VCaP (cell line): Measurements from ENCODE around the gene CDK17.

Source experiments
- H3K27ac ChIP-seq: fragments of 450-650 bp; 2 replicates; pipeline ENCODE4 v1.5.1; 2017
- CTCF ChIP-seq: fragments of 450-650 bp; conservative IDR thresholded peaks from 2 replicates; pipeline ENCODE4 v1.5.1; 2017; ENCODE audit warnings: mild to moderate bottlenecking, moderate library complexity

The CDK17 gene

GRCh38 chr12:96293093-96293492 lies 107.1 kb downstream of the CDK17 start:
- TF ChIP-seq CTCF: no peak

GRCh38 chr12:96289067-96289466 lies 111.2 kb downstream of the CDK17 start:
- no peak overlapping the region for H3K27ac ChIP-seq
- TF ChIP-seq CTCF: no peak

More at GRCh38 chr12:96293093-96293492, 107.1 kb downstream of the CDK17 start:
- no peak overlapping the region for H3K27ac ChIP-seq

GRCh38 chr12:96285158-96285557 lies 115.1 kb downstream of the CDK17 start:
- H3K27ac ChIP-seq: no peak overlapping the region
- TF ChIP-seq CTCF: no peak

GRCh38 chr12:96274331-96274730 lies 125.9 kb downstream of the CDK17 start:
- no peak for TF ChIP-seq CTCF

GRCh38 chr12:96271469-96272199 lies 128.6 kb downstream of the CDK17 start:
- no peak for TF ChIP-seq CTCF
- no peak overlapping the region for H3K27ac ChIP-seq

More at GRCh38 chr12:96274331-96274730, 125.9 kb downstream of the CDK17 start:
- H3K27ac ChIP-seq: no peak overlapping the region

- no peak for TF ChIP-seq CTCF
- no peak overlapping the region for H3K27ac ChIP-seq
Measured at GRCh38 chr12:96266238-96266637, 134.0 kb downstream of the CDK17 start.

- H3K27ac ChIP-seq: no peak overlapping the region
Measured at GRCh38 chr12:96265836-96266235, 134.4 kb downstream of the CDK17 start.

More at GRCh38 chr12:96265836-96266235, 134.4 kb downstream of the CDK17 start:
- TF ChIP-seq CTCF: no peak
